ENCODE data around the gene FCHO2.

Gene FCHO2

DNA sequence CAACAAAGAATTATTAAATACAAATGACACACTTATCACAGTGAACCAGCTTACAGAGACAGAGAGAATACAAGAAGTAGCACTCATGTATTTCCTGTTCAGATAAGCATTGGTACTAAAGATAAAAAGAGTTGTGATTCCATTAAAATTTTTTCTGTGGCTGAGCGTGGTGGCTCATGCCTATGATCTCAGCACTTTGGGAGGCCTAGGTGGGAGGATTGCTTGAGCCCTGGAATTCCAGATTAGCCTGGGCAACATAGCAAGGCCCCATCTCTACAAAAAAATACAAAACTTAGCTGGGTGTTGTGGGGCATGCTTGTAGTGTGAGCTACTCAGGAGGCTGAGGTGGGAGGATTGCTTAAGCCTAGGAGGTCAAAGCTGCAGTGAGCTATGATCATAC lies 32.9 kb downstream of the FCHO2 start:
- in situ Hi-C loops (cut with HindIII; ENCODE audit: low sequenced_read_pairs): no loop called here
- H3K4me3 ChIP-seq (ENCODE audit: low read depth, low read length): no peak overlapping the region
- TF ChIP-seq, protein P1, sequence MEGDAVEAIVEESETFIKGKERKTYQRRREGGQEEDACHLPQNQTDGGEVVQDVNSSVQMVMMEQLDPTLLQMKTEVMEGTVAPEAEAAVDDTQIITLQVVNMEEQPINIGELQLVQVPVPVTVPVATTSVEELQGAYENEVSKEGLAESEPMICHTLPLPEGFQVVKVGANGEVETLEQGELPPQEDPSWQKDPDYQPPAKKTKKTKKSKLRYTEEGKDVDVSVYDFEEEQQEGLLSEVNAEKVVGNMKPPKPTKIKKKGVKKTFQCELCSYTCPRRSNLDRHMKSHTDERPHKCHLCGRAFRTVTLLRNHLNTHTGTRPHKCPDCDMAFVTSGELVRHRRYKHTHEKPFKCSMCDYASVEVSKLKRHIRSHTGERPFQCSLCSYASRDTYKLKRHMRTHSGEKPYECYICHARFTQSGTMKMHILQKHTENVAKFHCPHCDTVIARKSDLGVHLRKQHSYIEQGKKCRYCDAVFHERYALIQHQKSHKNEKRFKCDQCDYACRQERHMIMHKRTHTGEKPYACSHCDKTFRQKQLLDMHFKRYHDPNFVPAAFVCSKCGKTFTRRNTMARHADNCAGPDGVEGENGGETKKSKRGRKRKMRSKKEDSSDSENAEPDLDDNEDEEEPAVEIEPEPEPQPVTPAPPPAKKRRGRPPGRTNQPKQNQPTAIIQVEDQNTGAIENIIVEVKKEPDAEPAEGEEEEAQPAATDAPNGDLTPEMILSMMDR (IDR thresholded peaks at IDR 0.05; ENCODE audit: low read depth, low read length, missing control alignments): no peak
- no peak for DNase-seq (ENCODE audit: low read depth)

DNA sequence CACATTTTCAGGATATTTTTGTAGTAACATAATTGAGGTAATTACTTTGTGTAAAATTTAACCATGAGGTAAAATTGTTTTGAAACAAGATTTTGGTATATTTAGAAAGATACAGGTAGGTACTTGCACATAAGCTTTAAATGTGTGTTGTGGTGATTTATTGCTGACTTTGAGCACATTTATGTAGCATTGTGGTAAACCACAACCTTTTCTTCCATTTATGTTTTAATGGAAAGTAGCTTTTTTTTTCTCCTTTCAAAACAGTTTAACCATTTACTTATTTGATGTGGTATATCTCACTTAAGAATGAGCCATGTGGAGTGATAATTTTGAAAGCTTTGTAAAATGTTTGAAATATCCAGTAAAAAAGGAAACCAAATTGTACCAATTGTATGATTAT lies 35.6 kb downstream of the FCHO2 start:
- in situ Hi-C loops (cut with HindIII; ENCODE audit: low sequenced_read_pairs): no loop called here
- TF ChIP-seq, protein P1 (IDR thresholded peaks at IDR 0.05; ENCODE audit: low read depth, low read length, missing control alignments): no peak
- DNase-seq (ENCODE audit: low read depth): peak; percentile 5
- H3K4me3 ChIP-seq (ENCODE audit: low read depth, low read length): no peak overlapping the region

DNA sequence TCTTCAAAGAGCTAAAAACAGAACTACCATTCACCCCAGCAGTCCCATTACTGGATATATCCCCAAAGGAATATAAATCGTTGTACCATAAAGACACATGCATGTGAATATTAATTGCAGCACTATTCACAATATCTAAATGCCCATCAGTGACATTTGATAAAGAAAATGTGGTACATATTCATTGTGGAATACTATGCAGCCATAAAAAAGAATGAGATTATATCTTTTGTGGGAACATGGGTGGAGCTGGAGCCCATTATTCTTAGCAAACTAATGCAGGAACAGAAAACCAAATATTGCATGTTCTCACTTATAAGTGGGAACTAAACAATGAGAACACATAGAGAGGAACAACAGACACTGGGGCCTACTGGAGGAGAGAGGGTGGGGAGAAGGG lies 38.7 kb downstream of the FCHO2 start:
- TF ChIP-seq, protein P1 (IDR thresholded peaks at IDR 0.05; ENCODE audit: low read depth, low read length, missing control alignments): no peak
- no peak overlapping the region for H3K4me3 ChIP-seq (ENCODE audit: low read depth, low read length)
- DNase-seq (ENCODE audit: low read depth): no peak
- in situ Hi-C loops (cut with HindIII; ENCODE audit: low sequenced_read_pairs): no loop called here

DNA sequence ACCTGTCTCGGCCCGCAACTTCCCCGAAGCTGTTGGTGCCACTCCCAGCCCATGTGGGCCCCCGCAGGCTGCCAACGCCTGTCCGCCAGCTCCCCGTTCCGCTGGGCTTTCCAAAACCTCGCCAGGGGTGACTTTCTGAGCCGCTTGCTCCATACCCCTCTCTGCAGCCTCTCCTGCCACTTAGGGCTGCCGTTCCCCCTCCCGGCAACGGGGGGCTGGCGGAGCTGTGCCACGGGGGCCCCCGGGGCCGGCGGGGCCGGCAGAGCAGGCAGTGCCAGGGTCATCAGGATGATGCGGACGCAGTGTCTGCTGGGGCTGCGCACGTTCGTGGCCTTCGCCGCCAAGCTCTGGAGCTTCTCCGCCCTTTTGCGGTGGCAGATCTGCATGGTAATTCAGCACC lies 40.8 kb downstream of the FCHO2 start:
- TF ChIP-seq, protein P1 (IDR thresholded peaks at IDR 0.05; ENCODE audit: low read depth, low read length, missing control alignments): no peak
- no peak overlapping the region for H3K4me3 ChIP-seq (ENCODE audit: low read depth, low read length)
- no peak for DNase-seq (ENCODE audit: low read depth)
- in situ Hi-C loops (cut with HindIII; ENCODE audit: low sequenced_read_pairs): no loop called here

DNA sequence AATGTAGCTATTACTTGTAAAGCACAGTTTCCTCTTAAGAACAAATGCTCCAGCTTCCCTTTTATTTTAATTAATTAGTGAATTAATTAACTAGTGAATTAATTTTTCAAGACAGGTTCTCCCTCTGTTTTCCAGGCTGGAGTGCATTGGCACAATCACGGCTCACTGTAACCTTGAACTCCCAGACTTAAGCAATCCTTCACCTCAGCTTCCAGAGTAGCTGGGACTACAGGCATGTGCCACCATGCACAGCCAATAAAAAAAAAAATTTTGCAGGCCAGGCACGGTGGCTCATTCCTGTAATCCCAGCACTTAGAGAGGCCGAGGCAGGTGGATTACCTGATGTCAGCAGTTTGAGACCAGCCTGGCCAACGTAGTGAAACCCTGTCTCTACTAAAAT lies 44.1 kb downstream of the FCHO2 start:
- H3K4me3 ChIP-seq (ENCODE audit: low read depth, low read length): no peak overlapping the region
- DNase-seq (ENCODE audit: low read depth): no peak
- TF ChIP-seq, protein P1 (IDR thresholded peaks at IDR 0.05; ENCODE audit: low read depth, low read length, missing control alignments): no peak
- in situ Hi-C loops (cut with HindIII; ENCODE audit: low sequenced_read_pairs): no loop called here

DNA sequence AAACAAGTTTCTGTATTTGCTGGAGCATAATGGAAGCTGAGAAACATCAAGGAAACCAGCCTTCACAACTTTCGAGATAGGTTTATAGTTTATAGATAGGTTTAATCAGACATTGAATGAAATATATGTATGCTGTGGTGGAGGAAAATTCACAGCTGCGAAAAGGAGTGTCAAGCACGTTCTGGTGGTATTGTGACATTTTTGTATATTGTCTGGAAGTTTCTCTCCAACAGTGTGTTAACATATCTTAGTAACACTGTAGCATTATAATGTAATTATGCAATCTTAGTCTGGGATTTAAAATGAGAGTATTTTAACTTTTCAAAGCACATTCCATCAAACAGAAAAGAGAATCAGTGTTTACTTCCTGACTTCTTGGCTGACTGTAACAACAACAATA lies 50.0 kb downstream of the FCHO2 start:
- in situ Hi-C loops (cut with HindIII; ENCODE audit: low sequenced_read_pairs): no loop called here
- DNase-seq (ENCODE audit: low read depth): no peak
- TF ChIP-seq, protein P1 (IDR thresholded peaks at IDR 0.05; ENCODE audit: low read depth, low read length, missing control alignments): no peak
- H3K4me3 ChIP-seq (ENCODE audit: low read depth, low read length): no peak overlapping the region

DNA sequence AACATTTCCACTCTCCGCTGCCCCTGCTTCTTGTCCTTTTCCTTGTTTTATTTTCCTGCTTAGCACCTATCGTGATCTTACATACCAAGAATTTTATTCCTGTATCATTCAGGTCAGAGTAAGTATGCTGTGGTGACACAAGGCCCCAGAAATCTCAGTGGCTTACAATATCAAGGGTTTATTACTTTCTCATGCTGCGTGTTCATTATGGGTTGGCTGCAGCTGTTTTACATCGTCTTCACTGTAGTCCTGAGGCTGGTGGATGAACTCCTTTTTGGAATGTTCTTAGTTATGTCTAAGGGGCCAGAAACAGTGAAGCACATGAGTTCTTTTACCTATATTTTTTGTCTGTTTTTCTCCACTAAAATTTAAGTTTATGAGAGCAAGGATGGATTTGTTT lies 51.2 kb downstream of the FCHO2 start:
- H3K4me3 ChIP-seq (ENCODE audit: low read depth, low read length): no peak overlapping the region
- TF ChIP-seq, protein P1 (IDR thresholded peaks at IDR 0.05; ENCODE audit: low read depth, low read length, missing control alignments): no peak
- no peak for DNase-seq (ENCODE audit: low read depth)
- in situ Hi-C loops (cut with HindIII; ENCODE audit: low sequenced_read_pairs): no loop called here

Measured in astrocyte of the cerebellum (primary cell).